H7 (cell line): Measurements from ENCODE around the gene ASB10. TPM values are rescaled to one million over a fixed set of nuclear protein-coding genes. Genes with fewer than 3 reads are reported as not detected.

Source experiments
- DNase-seq: peaks from one replicate; pipeline ENCODE4 v3.0.0; 2012
- H3K27me3 ChIP-seq: 2 replicates; pipeline ENCODE4 v1.6.0; 2011; ENCODE audit warnings: mild to moderate bottlenecking, low read length; ENCODE audit not compliant: control insufficient read depth, insufficient read depth
- H3K36me3 ChIP-seq: replicated peaks from 2 replicates; pipeline ENCODE4 v1.5.1; 2011; ENCODE audit warnings: low read length; ENCODE audit not compliant: control insufficient read depth, insufficient read depth
- H3K4me3 ChIP-seq: 2 replicates; pipeline ENCODE4 v1.5.1; 2011; ENCODE audit warnings: low read depth, mild to moderate bottlenecking, control low read depth, low read length, moderate library complexity; ENCODE audit not compliant: insufficient read depth
- total RNA-seq: library from RNA; depleted of rRNA; stranded (reverse); fragments of >200 nt; shearing (Covaris generic); gene quantifications from 2 replicates; pipeline ENCODE4 v1.2.3, GENCODE V29; 2014

ASB10 gene
- total RNA-seq, 1 experiment from 2014 or later = not detected

GRCh38 chr7:151202836-151203235 lies 15.8 kb upstream of the ASB10 start:
- Histone ChIP-seq H3K27me3 (no peaks in the 10 kb centered on the region; the same call in 1 of the 2 replicates), H3K4me3 (no peak overlapping the region), H3K36me3 (no peaks in the 10 kb centered on the region)
- DNase-seq = peak; percentile 32

DNA sequence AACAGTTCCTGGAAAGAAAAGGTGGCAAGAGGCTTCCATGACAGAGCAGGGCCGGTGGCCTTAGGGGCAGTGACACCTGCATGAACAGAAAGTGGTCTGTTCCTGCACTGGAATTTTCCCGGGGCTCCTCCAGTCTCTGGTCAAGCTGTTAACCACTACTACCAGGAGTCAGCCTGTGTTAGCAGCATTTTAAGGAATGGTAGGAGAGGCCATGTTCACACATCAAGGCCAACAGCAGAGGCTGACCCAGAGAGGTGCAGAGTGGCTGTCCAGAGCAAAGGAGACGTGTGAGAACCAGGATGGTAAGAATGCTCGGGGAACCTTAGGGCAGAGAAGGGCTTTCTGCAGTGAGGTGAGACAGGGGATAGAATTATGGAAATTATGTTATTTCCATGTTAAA lies 14.7 kb upstream of the ASB10 start:
- no peaks in the 10 kb centered on the region for H3K36me3 ChIP-seq
- peak; percentile 33 for DNase-seq
- no peak overlapping the region for H3K4me3 ChIP-seq
- no peaks in the 10 kb centered on the region; the same call in 1 of the 2 replicates for H3K27me3 ChIP-seq

- DNase-seq = no peak
- Histone ChIP-seq H3K4me3 (no peak overlapping the region), H3K27me3 (no peaks in the 10 kb centered on the region; the same call in 1 of the 2 replicates), H3K36me3 (no peaks in the 10 kb centered on the region)
Observed at GRCh38 chr7:151201344-151201743, 14.3 kb upstream of the ASB10 start.

DNA sequence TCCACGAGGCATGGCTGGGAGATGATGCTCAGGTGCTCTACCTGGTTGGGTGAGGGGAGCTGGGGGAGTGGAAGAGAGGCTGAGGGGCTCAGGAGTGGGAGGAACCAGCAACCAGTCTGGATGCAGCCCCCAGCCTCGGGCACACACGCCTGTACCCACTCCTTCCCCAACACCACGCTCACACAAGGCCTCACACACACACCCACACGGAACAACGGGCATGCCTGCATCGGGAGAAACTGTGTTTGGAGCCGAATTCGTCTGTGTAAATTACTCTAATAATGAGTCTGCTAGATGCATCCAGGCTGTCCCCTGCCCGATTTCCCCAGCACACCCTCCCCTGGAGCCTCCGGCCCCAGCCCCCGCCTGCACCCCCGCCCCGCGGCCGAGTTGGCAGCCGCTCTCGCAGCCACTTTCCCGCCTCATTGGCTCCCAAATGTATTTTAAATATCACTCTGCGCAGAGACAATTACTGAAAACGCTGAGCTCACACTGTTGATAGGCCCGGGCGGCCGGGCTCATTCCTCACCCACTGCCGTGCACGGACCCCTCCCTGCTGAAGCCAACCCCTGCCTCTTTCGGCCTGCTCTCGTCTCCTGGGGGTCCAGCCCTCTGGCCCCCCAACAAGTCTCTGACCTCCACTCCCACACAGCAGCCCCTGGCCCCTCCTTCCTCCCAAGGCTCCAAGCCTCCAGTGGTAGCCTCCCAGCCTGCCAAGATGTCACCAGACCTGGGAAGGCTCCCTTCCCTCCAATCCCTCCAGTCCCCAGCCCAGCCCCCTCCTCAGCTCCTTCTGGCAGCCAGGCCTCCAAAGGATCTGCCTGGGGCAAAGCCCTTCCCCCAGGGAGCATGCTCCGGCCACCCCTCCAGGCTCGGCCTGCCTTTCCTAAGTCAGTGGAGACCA lies 12.1 kb upstream of the ASB10 start:
- Histone ChIP-seq H3K4me3 (no peak overlapping the region), H3K36me3 (no peaks in the 10 kb centered on the region), H3K27me3 (no peaks in the 10 kb centered on the region; the same call in 1 of the 2 replicates)
- peak; percentile 79 for DNase-seq

DNA sequence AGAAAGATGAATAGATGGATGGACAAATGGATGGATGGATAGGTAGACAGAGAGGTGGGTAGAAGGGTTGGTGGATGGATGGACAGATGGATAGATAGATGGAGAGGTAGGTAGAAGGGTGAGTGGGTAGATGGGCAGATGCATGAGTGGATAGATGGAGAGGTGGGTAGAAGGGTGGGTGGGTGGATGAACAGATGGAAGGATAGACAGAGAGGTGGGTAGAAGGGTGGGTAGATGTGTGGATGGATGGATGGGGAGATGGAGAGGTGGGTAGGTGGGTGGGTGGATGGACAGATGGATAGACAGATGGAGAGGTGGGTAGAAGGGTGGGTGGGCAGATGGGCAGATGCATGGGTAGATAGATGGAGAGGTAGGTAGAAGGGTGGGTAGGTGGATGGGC lies 10.9 kb upstream of the ASB10 start:
- no peak for DNase-seq
- no peak overlapping the region for H3K4me3 ChIP-seq
- H3K27me3 ChIP-seq = no peaks in the 10 kb centered on the region; the same call in 1 of the 2 replicates
- H3K36me3 ChIP-seq = no peaks in the 10 kb centered on the region

GRCh38 chr7:151195616-151196450 lies 8.8 kb upstream of the ASB10 start:
- Histone ChIP-seq H3K4me3 (no peak overlapping the region), H3K27me3 (no peaks in the 10 kb centered on the region; the same call in 1 of the 2 replicates), H3K36me3 (no peaks in the 10 kb centered on the region)
- peak; percentile 85 for DNase-seq

- peak; percentile 43 for DNase-seq
- Histone ChIP-seq H3K4me3 (no peak overlapping the region), H3K36me3 (no peaks in the 10 kb centered on the region), H3K27me3 (peaks cover 3% of the 10 kb centered on the region; the same call in 1 of the 2 replicates)
Observed at GRCh38 chr7:151194188-151194587, 7.1 kb upstream of the ASB10 start.

DNA sequence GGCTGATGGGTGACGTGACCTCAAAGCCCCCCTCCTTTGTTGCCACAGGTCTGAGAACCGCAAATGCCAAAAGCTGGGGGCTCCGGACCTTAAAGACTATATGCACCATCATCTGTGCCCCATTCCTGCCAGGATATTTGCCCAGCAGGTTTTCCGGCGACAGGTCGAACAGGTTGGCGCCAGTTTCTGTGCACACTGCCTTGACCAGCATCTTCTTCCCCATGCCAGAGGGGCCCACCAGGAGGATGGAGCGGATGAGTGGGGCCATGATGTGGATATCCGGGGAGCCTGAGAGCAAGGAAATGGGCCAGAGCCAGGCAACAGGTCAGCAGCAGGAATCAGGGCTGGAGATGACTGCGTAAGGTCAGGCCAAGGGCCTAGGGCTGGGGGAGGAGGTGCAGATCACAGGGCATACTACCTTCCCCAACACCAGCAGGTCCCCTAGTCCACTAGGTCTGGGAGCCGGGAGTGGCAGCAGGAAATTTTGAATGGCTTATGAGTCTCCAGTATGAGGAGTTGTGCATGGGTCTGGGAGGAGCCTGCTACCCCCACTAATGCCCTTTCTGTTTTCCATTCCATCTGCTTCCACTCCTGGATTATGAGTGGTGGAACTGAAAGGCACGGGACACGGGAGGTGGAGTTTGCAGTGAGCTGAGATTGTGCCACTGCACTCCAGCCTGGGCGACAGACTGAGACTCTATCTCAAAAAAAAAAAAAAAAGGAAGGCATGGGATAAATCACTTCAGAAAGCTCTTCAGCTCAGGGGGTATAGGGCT lies 6.3 kb upstream of the ASB10 start:
- Histone ChIP-seq H3K36me3 (no peaks in the 10 kb centered on the region), H3K4me3 (no peak overlapping the region), H3K27me3 (peaks cover 3% of the 10 kb centered on the region; the same call in 1 of the 2 replicates)
- peak; percentile 26 for DNase-seq

DNA sequence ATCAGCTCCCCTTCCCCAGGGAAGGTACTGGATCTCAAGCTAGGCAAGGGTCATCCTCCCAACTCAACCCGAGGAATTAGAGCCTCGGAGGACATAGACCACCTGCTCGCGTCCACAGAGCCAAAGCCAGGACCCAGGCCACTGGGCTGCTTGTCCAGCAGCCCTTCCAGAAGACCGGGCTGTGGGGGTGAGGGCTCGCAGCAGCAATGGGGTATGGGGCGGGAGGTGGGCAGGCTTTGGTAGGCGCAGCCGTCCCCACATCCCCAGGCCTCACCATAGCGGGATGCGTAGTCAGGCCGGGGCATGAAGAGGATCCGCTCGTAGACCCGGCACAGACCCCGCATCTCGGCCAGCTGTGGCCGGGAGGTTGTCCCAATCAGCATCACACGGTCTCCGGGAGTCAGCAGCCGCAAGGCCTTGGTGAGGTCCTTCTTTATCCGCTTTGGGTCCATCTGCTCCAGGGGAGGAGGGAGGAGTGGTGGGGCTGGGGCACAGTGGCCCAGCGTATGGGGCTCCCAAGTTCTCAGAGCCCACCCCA lies 5.0 kb upstream of the ASB10 start:
- DNase-seq = peak; percentile 50

GRCh38 chr7:151191544-151191943 lies 4.5 kb upstream of the ASB10 start:
- H3K4me3 ChIP-seq = no peak overlapping the region
- no peaks in the 10 kb centered on the region for H3K36me3 ChIP-seq
- DNase-seq = peak; percentile 61
- H3K27me3 ChIP-seq = peaks cover 3% of the 10 kb centered on the region; the same call in 1 of the 2 replicates

More for the DNA sequence above, 5.0 kb upstream of the ASB10 start:
- Histone ChIP-seq H3K27me3 (peaks cover 3% of the 10 kb centered on the region; the same call in 1 of the 2 replicates), H3K4me3 (no peak overlapping the region), H3K36me3 (no peaks in the 10 kb centered on the region)

DNA sequence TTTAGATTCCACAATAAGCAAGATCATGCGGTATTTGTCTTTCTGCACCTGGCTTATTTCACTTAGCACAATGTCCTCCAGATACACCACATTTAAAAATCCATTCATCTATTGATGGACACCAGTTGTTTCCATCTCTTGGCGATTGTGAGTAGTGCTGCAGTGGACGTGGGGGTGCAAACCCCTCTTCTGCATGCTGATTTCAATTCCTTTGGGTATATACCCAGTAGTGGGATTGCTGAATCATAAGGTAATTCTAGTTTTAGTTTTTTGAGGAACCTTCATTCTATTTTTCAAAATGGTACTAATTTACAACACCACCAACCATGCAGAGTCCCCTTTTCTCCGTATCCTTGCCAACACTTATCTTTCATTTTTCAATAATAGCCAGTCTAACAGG lies 2.0 kb upstream of the ASB10 start:
- Histone ChIP-seq H3K27me3 (peaks cover 3% of the 10 kb centered on the region; the same call in 1 of the 2 replicates), H3K36me3 (no peaks in the 10 kb centered on the region), H3K4me3 (no peak overlapping the region)
- no peak for DNase-seq

DNA sequence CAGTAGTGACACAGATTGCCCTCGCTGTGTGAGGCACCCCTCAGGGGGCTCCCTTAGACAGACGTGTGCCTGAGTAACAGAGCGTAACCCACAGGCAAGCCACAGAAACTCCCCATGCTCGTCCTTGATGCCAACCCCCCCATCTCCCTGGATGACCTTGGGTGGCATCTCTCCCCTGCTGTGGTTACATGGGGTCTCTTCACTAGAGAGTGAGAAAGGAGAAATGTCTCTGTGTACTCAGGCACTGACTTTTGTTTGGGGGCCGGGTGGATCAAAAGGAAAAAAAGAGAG lies 1.1 kb upstream of the ASB10 start:
- Histone ChIP-seq H3K36me3 (no peaks in the 10 kb centered on the region), H3K27me3 (peaks cover 3% of the 10 kb centered on the region; the same call in 1 of the 2 replicates), H3K4me3 (no peak overlapping the region)
- no peak for DNase-seq

DNA sequence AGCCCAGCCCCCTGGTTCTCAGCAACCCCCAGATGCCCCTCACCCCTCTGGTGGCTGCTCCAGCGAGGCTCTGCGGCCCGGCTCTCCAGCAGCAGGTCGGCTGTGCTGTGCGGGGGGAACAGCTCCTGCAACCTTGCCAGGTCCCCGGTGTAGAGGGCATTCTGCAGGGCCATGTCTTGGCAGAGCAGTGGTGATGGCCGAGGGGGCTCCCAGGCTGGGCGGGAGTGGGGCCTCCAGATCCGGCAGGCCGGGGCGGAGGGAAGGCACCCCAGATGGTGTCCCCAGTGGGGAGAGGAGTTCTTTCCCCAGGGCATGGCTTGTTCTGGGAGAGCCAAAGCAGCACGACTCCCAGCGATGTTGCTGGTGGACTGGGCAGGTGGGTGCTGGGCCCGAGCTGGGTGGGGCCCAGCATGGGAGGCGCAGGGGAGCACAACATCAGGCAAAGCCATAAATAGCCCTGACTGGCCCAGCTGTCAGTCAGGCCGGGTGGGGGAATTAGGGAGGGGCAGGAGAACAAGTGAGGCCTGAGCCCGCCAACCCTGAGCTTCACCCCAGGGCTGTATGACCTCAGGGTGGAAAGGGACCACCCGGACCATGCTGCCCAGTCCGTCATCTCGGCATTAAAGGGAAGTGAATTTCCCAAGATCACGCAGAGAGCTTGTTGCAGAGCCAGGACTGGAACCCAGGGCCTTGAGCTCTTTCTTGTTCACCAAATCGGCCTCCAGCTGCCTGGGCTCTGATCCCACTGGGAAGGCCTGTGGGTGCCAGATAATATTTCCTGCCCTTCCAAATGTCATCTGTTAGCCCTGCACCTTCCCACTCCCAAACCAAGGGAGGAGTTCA lies 580 bp upstream of the ASB10 start:
- no peak for DNase-seq
- H3K4me3 ChIP-seq = no peak overlapping the region

More for the DNA sequence above, 580 bp upstream of the ASB10 start:
- no peaks in the 10 kb centered on the region for H3K36me3 ChIP-seq
- H3K27me3 ChIP-seq = peaks cover 3% of the 10 kb centered on the region; the same call in 1 of the 2 replicates
